MV-4-11 (cell line): ENCODE measurements around the gene CES3.
A peak's percentile ranks its signal among the peaks of the same experiment; 100 is the strongest.

Source experiments
- DNase-seq: peaks from one replicate; lab custom pipeline; 2025; lab: John Stamatoyannopoulos, UW

The CES3 gene

DNA sequence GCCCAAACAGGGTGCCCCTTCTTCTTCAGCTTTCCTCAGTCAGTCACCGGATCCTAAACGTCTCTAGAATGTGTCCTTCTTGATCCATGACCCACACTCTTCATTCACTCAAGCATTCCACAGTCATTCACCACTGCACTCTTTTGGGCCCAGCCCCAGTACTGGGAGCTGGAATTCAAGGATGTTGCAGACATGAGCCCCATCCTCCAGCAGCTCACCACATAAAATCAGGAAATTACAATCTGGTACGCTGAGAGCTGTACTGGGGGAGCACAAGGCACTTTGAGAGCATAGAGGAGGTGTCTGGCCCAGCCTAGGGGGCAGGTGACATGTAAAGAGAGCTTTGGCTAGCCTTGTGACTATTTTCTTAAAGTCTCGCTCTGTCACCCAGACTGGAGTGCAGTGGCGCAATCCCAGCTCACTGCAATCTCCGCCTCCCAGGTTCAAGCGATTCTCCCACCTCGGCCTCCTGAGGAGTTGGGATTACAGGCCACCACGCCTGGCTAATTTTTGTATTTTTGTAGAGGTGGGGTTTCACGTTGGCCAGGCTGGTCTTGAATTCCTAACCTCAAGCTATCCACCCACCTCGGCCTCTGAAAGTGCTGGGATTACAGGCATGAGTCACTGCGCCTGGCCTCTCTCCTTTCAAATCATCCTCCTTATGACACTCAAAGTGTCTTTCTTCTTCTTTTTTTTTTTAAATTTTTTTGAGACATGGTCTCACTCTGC, 46.0 kb downstream of the CES3 start:
- DNase-seq, result peak; percentile 72

DNA sequence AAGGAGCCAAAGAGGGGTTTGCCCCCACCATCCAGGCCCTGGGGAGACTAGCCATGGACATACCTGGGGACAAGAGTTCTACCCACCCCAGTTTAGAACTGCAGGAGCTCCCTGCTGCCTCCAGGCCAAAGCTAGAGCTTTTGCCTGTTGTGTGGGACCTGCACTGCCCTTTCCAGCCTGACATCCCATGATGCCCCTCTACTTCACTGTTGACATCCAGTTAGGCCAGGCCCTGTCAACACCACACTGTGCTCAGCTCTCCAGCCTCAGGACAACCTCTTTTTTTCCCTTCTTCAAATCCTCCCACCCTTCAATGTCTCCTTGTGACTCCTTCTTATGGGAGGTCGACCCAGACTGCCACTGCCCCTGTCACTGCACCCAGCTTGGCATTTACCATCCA, 48.1 kb downstream of the CES3 start:
- no peak for DNase-seq

DNA sequence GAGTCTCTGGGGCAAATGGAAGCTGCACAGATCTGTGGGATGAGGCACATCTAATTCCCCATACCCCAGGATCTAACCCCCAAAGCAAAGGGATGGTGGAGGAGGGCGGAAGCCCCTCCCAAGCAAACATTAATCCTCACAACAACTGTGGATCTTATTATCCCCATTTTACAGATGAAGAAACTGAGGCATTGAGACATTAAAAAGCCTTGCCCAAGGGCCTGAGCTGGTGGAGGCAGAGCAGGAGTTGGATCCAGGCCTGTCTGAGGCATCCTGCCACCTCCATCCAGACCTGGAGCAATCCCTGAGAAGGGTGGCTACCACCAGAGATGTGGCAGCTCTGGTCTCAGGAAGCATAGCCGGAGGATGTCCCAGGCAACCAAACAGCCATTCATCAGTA, 50.2 kb downstream of the CES3 start:
- DNase-seq, result no peak

DNA sequence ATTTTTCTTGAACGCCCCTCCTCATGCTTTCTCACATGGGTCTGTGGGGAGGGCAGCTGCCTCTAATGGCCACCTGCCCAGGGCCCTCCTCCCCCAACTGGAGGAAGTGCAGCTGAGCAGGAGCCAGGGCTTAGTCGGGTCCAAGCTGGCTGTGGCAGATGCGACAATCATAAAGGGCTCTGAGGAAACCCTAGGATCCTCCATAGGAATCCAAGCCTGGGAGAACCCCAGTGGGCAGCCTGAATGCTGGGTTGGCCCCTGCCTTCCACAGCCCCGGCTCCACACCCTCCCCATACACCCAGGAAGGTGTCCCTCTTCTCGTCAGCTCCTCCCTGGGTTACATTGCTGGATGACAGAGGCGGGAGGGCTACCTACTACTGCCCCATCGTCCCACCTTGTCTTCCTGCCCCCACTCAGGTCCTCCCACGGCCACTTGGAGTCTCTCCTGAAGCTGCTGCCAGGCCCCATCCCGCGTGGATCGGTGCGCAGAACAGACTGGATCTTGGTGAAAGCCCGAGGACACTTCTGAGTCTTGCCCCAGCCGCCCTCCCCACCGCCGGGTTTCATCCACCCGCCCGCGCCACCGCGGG, 52.3 kb downstream of the CES3 start:
- DNase-seq, result no peak

DNA sequence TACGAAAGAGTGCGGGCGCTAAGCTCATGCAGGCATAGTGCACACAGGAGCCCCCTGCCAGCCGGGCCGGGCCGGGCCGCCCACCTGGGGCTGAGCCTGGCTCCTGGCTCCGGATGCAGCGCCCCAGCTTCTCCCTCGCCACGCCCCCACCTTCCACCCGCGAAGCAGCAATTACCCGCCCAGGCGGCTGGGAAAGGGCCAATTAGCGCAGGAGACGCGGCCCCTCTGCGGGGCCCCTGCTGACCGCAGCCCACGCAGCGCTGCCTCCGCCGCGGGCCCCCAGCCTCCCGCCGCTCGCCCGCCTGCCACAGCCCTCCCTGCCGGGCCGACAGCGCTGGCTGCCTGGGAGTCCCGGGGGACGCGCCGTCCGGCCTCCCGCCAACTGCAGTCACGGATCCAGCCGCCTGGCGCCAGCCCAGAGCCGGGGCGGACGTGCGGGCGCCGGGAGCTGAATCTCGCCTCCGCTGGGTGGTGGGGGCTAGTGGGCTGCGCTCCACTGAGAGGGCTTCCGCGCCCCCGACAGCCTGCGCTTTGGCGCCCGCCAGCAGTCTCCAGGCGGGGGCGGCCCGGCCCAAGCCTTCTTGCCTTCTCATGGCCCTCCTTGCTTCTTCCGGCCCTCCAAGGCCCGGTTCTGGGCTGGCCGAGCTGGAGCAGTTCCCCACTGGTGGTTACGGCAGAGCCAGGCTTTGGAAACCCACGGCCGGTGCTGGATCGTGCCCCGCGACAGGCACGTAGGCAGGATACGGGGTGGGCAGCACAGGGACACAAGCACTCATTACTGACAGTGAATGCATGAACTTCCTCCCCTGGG, 53.0 kb downstream of the CES3 start:
- peak; percentile 19 for DNase-seq

DNA sequence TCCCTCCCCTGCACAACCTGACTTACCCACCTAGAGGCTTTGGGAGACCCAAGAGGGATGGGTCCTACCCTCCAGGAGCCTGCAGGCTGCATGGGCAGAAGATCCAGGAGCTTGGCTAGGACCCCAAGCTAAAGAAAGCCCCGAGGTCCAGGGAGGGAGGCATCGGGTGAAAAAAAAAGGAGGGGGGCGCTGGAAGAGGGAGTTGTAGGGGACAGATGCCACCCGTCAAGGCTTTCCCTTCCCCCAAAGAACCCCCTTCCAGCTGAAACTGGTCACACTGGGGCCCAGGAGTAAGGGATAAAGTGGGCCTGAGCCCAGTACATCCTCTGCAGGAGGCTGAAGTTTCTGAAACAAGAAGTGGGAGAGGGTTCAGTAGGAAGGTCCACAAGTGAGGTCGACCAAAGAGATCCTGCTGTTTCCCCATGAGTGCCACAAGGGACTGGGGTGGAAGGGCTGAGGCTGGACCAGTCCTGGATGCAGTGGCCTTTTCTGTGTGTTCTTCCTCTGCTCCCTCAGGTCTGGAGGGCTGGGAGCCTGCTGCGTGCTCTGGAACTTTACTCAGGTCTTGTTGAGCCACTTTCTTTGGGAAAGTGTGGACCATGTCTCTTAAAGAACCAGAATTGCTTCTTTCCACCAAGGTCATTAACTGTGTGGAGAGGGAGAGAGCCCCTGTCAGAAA, 53.7 kb downstream of the CES3 start:
- no peak for DNase-seq

DNA sequence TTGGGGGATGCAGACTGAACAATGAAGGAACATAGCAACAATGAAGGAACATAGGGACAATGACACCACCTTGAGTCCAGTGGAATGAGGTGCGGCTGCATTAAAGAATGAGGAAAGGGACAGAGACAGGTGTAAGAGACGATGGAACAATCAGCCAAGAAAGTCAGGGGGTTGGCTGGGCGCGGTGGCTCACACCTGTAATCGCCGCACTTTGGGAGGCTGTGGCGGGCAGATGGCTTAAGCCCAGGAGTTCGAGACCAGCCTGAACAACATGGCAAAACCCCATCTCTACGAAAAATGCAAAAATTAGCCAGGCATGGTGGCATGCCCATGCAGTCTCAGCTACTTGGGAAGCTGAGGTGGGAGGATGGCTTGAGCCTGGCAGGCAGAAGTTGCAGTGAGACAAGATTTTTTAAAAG, 54.3 kb downstream of the CES3 start:
- no peak for DNase-seq

DNA sequence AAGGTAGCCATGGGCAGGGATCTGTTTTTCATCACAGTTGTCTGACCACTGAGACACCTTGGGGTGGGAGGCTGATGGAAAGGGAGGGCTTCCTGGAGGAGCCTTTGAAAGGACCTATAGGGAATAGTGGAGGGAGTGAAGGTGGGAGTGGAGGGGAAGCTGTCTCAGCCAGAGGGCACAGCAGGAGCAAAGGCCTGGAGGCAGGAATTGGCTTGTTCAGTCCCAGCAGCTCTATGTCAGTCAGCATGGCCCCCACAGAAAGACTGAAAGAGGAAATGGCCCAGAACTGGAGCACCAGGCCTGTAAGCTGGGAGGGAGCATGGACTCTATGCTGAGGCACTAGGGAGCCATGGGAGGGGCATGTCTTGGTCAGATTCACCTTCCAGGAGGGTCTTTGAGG, 55.1 kb downstream of the CES3 start:
- peak; percentile 27 for DNase-seq

DNA sequence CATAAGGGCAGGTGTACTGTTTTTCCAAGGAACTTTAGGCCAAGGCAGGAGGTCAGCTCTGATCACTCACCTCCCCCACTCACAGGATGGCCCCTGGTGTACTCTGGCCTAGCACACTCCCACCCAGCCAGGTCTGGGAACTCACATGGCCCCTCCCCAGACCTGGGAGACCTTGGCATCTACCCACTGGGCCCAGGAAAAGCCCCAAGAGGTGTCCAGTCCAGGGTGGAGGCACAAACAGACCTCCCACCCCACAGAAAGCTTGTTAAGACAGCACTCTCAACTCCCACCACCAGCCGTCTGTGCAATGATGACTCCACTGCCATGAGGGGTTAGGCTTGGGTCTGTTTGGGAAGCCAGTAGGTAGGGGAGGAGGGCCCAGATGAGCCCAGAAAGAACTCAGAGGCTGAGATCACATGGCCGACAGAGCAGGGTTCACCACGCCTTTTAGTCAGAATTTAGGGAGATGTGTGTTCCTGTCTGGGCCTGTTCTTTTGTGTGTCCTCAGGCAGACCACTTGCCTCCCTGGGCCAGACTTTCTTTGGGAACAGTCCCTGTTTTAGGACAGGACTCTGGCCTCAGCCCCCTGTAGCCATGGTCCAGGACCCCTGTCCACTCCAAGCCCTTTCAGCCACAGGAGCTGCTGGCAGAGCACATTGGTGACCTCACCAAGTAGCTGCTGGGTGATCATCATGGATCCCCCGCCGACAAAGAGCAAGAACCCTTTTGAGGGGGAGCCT, 55.8 kb downstream of the CES3 start:
- DNase-seq, result no peak

DNA sequence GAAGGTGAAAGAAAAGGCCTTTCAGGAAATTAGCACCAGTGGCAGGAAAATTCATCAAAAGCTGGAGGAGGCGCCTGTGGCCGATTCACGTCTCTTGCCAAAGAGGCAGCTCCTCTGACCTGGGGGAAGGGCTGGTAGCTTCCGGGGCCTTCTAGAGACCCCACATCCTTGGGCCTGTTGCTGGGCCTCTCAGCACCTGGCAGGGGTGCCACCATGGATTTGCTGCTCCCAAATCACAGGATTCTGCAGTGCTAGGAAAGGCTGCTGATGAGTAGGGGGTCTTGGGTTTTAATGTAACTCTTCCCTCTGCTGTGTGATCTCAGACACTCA, 56.3 kb downstream of the CES3 start:
- no peak for DNase-seq

DNA sequence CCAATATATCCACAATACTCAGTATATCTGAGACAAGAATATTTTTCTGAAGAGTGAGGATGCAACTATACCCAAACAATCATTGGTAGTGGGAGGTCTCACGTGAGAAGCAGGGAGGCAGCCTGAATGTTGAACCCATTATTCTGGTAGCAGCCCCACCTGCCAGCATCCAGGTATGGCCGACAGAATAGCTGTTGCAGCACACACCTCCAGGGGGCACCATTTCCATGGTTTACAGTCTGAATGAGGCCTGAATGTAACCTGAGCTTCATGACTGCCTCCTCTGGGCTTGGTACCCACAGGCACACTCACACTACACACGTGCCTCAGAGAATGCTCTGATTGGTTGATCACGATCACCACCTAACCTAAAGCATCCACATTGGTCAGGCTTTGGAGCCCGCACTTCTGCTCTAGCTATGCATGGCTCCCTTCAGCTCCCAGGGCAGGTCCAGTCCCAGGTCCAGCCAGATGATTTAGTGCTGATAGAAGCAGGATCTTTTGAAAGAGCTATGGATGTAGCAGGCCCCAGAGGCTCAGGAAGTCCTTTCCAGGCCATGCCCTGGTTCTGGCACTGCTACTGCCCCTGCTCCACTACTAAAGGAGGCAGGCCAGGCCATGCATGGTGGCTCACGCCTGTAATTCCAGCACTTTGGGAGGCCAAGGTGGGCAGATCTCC, 56.9 kb downstream of the CES3 start:
- peak; percentile 77 for DNase-seq

DNA sequence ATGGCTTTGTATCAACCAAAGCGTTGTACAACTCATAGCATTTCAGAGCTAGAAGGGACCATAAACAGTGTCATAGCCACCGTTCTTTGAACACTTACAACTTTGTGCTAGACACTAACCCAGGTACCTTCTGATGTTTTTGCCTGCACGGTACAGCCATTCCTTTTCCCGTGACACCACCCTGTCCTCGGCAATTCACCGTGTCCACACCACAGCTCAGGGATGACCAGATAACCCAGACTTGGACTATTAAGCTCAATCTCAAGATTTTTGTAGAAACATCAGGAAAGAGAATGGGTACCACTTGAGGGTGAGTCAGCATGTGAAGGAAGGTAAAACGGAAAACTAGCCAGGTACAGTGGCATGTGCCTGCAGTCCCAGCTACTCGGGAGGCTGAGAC, 58.1 kb downstream of the CES3 start:
- DNase-seq, result no peak

DNA sequence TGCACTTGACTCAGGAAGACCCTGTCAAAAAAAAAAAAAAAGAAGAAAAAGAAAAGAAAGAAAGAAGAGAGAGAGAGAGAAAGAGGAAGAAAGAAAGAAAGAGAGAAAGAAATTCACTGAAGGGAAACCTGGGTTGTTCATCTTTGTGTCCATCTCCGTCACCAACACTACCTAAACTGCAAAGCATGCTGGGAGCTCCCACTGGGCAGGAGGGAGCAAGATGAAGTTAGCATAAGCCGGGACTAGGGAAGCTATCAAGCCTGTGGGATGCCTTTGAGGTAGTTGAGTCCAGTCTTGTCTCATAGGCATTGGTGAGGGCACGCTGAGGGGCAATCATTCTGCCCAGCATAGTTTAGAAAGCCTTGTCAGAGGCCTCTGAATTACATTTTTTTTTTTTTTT, 60.3 kb downstream of the CES3 start:
- DNase-seq, result no peak

DNA sequence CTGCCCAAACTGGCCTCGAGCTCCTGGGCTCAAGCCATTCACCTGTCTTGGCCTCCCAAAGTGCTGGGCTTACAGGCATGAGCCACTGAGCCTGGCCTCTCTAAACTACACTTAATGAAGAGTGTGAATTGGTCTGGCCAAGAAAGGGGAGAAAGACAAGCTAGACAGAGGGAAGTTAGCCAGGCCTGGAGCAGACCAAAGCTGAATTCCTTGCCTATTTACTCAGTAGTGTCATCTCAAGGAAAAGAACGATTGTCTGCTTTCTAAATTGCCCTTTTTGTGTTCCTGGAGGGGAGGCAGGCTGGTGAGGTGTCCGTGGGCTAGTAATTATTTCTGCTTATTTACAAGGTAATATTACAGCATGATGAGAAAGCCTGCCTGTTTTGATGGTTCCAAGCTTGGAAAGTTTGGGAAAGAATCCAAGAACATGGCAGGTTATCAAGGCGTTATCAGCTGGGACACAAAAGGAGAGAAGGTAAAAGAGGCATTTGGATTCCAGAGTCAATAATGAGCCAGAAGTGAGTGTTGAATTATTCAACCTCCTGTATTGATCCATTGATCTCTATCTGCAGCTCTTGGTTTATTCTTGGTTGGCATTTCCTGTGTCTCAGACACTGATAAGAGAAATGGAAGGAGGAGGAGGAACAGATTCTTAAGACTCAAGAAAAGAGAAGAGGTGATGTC, 61.6 kb downstream of the CES3 start:
- no peak for DNase-seq

DNA sequence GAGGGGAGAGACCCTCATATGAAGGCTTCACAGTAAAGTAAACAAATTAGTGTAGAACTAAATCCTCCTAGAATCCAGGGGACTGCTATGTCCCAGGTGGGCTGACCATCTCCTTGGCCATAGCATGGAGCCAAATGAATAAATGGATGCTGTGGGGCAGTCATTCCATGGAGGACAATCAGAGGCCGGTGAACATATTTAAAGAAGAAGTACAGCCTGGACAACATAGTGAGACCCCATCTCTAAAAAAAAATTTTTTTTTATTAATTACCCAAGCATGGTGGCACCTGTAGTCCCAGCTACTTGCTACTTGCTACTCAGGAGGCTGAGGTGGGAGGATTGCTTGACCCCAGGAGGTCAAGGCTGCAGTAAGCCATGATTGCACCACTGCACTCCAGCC, 62.6 kb downstream of the CES3 start:
- no peak for DNase-seq
